H1 (cell line): ENCODE measurements around the gene ZNF609. TPM values are rescaled to one million over a fixed set of nuclear protein-coding genes. Genes with fewer than 3 reads are reported as not detected.

Experiments
- CTCF ChIA-PET: fragments of 300-600 bp; sonication (Branson Sonifier 250); formaldehyde crosslinking; loops from one replicate; lab custom pipeline; 2021; ENCODE audit not compliant: partially characterized antibody; lab: Charles Lee
- POLR2A ChIA-PET: fragments of 300-600 bp; sonication (Branson Sonifier 250); formaldehyde crosslinking; loops from one replicate; lab custom pipeline; 2021; ENCODE audit warnings: inconsistent platforms; ENCODE audit not compliant: partially characterized antibody; lab: Charles Lee
- DNase-seq, 2 experiments: peaks; one replicate each; pipeline versions ENCODE4 v3.0.0 to v3.0.0-alpha.2; 2010 to 2022; ENCODE audit warnings: low spot score in 2 of 2, low read depth in 1 of 2, mixed read lengths in 1 of 2
- FAIRE-seq: peaks from 2 replicates; lab custom pipeline; 2011; peaks lifted over from hg19 to GRCh38; lab: Jason Lieb, UNC
- H2AFZ ChIP-seq: 2 replicates; pipeline ENCODE4 v1.8.1; 2012; ENCODE audit warnings: low read length, inconsistent platforms
- H2AK5ac ChIP-seq: 2 replicates; pipeline ENCODE4 v1.6.1; 2013; ENCODE audit warnings: low read depth, low read length
- H2BK120ac ChIP-seq: replicated peaks from 2 replicates; pipeline ENCODE3; 2013; ENCODE audit warnings: low read depth, low read length, inconsistent platforms
- H2BK12ac ChIP-seq: 2 replicates; pipeline ENCODE4 v1.6.1; 2013; ENCODE audit warnings: low read depth, low read length
- H2BK15ac ChIP-seq: 2 replicates; pipeline ENCODE4 v1.6.1; 2013; ENCODE audit warnings: low read length
- H2BK20ac ChIP-seq: 2 replicates; pipeline ENCODE4 v1.6.1; 2013; ENCODE audit warnings: low read length
- H2BK5ac ChIP-seq: 2 replicates; pipeline ENCODE4 v1.6.1; 2013; ENCODE audit warnings: low read depth, low read length
- H3K14ac ChIP-seq: 2 replicates; pipeline ENCODE4 v1.6.1; 2013; ENCODE audit warnings: inconsistent platforms; ENCODE audit not compliant: insufficient read length
- H3K18ac ChIP-seq: 2 replicates; pipeline ENCODE4 v1.6.1; 2013; ENCODE audit warnings: low read length; ENCODE audit errors: extremely low read depth
- H3K23ac ChIP-seq: 2 replicates; pipeline ENCODE4 v1.6.1; 2013; ENCODE audit warnings: inconsistent platforms; ENCODE audit not compliant: insufficient read length
- H3K23me2 ChIP-seq: 2 replicates; pipeline ENCODE4 v1.6.1; 2013; ENCODE audit warnings: low read depth, low read length
- H3K27ac ChIP-seq: 2 replicates; pipeline ENCODE4 v1.6.1; 2011; ENCODE audit warnings: low read depth, low read length, inconsistent platforms
- H3K27me3 ChIP-seq, 4 experiments: replicated peaks in 1 of 4; 1 replicate in 1 of 4; 2 replicates in 3 of 4; pipeline versions ENCODE4 v1.6.1 to v1.8.1; 2011 to 2013; ENCODE audit warnings: low read length in 3 of 4, mild to moderate bottlenecking in 3 of 4, inconsistent platforms in 2 of 4, mixed read lengths in 2 of 4, moderate library complexity in 1 of 4; ENCODE audit not compliant: control insufficient read depth in 3 of 4, insufficient read depth in 3 of 4; ENCODE audit errors: extremely low read depth in 1 of 4
- H3K36me3 ChIP-seq, 4 experiments: 2 replicates each; pipeline versions ENCODE4 v1.6.1 to v1.8.1; 2011 to 2013; ENCODE audit warnings: mild to moderate bottlenecking in 4 of 4, low read length in 3 of 4, moderate library complexity in 2 of 4, control low read depth in 1 of 4, inconsistent platforms in 1 of 4; ENCODE audit not compliant: insufficient read depth in 4 of 4, control insufficient read depth in 2 of 4
- H3K4ac ChIP-seq: replicated peaks from 2 replicates; pipeline ENCODE3; 2013; ENCODE audit warnings: low read length, low read depth, mixed read lengths, inconsistent platforms; ENCODE audit not compliant: insufficient read length
- H3K4me1 ChIP-seq, 4 experiments: replicated peaks in 1 of 4; 1 replicate in 1 of 4; 2 replicates in 3 of 4; pipeline versions ENCODE4 v1.6.1 to v1.8.1; 2011 to 2013; ENCODE audit warnings: low read length in 3 of 4, inconsistent platforms in 2 of 4, mixed read lengths in 1 of 4; ENCODE audit not compliant: insufficient read depth in 4 of 4, control insufficient read depth in 3 of 4
- H3K4me2 ChIP-seq, 2 experiments: 2 replicates each; pipeline versions ENCODE4 v1.6.1 to v1.8.1; 2011 to 2013; ENCODE audit warnings: low read depth in 2 of 2, low read length in 2 of 2, control low read depth in 1 of 2, inconsistent platforms in 1 of 2, mild to moderate bottlenecking in 1 of 2; ENCODE audit not compliant: insufficient read depth in 1 of 2
- H3K4me3 ChIP-seq, 4 experiments: fragments of 200-600, 300-600 bp in 1 of 4; sonication (generic), shearing (Covaris generic), sonication (Bioruptor Twin) in 1 of 4; 2 replicates each; pipeline versions ENCODE4 v1.5.1 to v1.8.1; 2011 to 2016; ENCODE audit warnings: low read length in 4 of 4, low read depth in 3 of 4, control low read depth in 2 of 4, inconsistent platforms in 2 of 4, mild to moderate bottlenecking in 2 of 4, mixed read lengths in 1 of 4, moderate library complexity in 1 of 4; ENCODE audit not compliant: insufficient read depth in 2 of 4; ENCODE audit errors: extremely low read depth in 1 of 4
- H3K56ac ChIP-seq: replicated peaks from 2 replicates; pipeline ENCODE3; 2013; ENCODE audit warnings: low read depth, mild to moderate bottlenecking, mixed read lengths, low read length, inconsistent platforms; ENCODE audit not compliant: insufficient read length
- H3K79me1 ChIP-seq: 2 replicates; pipeline ENCODE4 v1.6.1; 2013; ENCODE audit warnings: low read depth, low read length, control low read depth
- H3K79me2 ChIP-seq, 2 experiments: 2 replicates each; pipeline versions ENCODE4 v1.6.1 to v1.8.1; 2012 to 2013; ENCODE audit warnings: low read length in 2 of 2, mild to moderate bottlenecking in 2 of 2, inconsistent platforms in 1 of 2; ENCODE audit not compliant: insufficient read depth in 2 of 2, control insufficient read depth in 1 of 2
- H3K9ac ChIP-seq, 4 experiments: replicated peaks in 1 of 4; 1 replicate in 1 of 4; 2 replicates in 3 of 4; pipeline versions ENCODE4 v1.6.1 to v1.8.1; 2011 to 2013; ENCODE audit warnings: low read depth in 3 of 4, low read length in 3 of 4, control low read depth in 2 of 4, mild to moderate bottlenecking in 2 of 4, moderate library complexity in 2 of 4, inconsistent platforms in 1 of 4; ENCODE audit errors: extremely low read depth in 1 of 4
- H3K9me3 ChIP-seq, 2 experiments: 2 replicates each; pipeline versions ENCODE4 v1.6.1 to v1.8.1; 2012 to 2013; ENCODE audit warnings: mild to moderate bottlenecking in 2 of 2, moderate library complexity in 2 of 2, control low read depth in 1 of 2, inconsistent platforms in 1 of 2, low read depth in 1 of 2, low read length in 1 of 2, mixed read lengths in 1 of 2; ENCODE audit not compliant: insufficient read depth in 2 of 2
- H4K20me1 ChIP-seq, 2 experiments: replicated peaks in 1 of 2; 2 replicates each; pipeline versions ENCODE3 to v1.8.1; 2011 to 2013; ENCODE audit warnings: inconsistent platforms in 2 of 2, low read length in 2 of 2, mild to moderate bottlenecking in 1 of 2; ENCODE audit not compliant: insufficient read depth in 2 of 2, control insufficient read depth in 1 of 2
- H4K5ac ChIP-seq: 2 replicates; pipeline ENCODE4 v1.6.1; 2013; ENCODE audit warnings: low read length, low read depth, mixed read lengths, inconsistent platforms; ENCODE audit not compliant: insufficient read length
- H4K8ac ChIP-seq: 2 replicates; pipeline ENCODE4 v1.8.0; 2013; ENCODE audit warnings: mild to moderate bottlenecking, moderate library complexity, low read length, inconsistent platforms; ENCODE audit not compliant: insufficient read depth; ENCODE audit errors: extremely low read depth
- H4K91ac ChIP-seq: replicated peaks from 2 replicates; pipeline ENCODE3; 2013; ENCODE audit warnings: low read length, mixed read lengths, inconsistent platforms; ENCODE audit not compliant: insufficient read length
- CHD2 ChIP-seq: IDR thresholded peaks from 2 replicates; pipeline ENCODE4 v1.6.1; 2012; ENCODE audit warnings: low read length, improper control_type of control experiment
- POU5F1 ChIP-seq: IDR thresholded peaks from 2 replicates; pipeline ENCODE4 v1.6.1; 2011; ENCODE audit warnings: low read depth, mild to moderate bottlenecking, low read length, moderate library complexity
- WGBS, 2 experiments: shearing (Covaris generic) in 1 of 2; methylation state at CpG; one replicate each; pipeline versions ENCODE4 v1.1.6 to v1.1.7; 2013 to 2015; ENCODE audit warnings: low lambda C conversion rate in 2 of 2, mixed read lengths in 2 of 2, inconsistent platforms in 1 of 2, low coverage in 1 of 2, missing lambda C conversion rate in 1 of 2; ENCODE audit not compliant: insufficient replicate concordance in 2 of 2, insufficient coverage in 1 of 2, insufficient read length in 1 of 2; ENCODE audit errors: extremely low coverage in 1 of 2, missing lambda C conversion rate in 1 of 2; 5-methylcytosine and 5-hydroxymethylcytosine counted together
- polyA plus RNA-seq, 7 experiments: library from polyadenylated mRNA; depleted of rRNA in 3 of 7; stranded (reverse) in 5 of 7; unstranded in 2 of 7; fragments of >200 nt in 5 of 7; fragments of 200-250 nt in 2 of 7; gene quantifications; 1 replicate in 5 of 7; 2 replicates in 1 of 7; 4 replicates in 1 of 7; pipeline versions ENCODE4 v1.2.1 to v1.2.3, GENCODE V29; 2011 to 2013; ENCODE audit warnings: missing spikeins in 2 of 7, mixed read lengths in 2 of 7
- total RNA-seq: library from RNA; stranded (reverse); fragmentation: NEBNext Ultra II Directional; extraction: Animal tissue kit (Norgen Biotek cat#: 25700); gene quantifications from 2 replicates; pipeline ENCODE4 v1.2.1, GENCODE V29; 2021

Gene ZNF609
- total and polyA plus RNA-seq, 2 of the 8 experiments (the other 6 are each of a cell fraction or from before 2014, with no cell fraction given), result 15.5 to 47.8 TPM

DNA sequence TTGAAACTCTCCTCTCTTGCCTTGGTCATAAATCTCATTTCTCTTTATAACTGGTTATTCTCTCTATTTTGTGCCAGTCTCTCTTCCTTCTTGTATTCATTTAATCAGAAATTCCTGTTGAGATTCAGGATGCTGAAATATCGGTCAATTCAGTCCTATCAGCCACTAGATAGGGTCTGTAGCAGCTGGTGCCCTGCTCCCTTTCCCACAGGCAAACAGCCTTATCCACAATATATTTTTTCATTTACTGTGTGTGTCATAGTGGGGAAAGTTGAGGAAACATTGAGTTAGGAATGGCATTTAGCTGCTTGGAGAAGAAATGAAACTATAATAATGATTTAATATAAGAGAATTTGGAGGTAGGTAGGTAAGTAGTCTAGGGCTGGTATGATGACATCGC is 168.7 kb downstream of the ZNF609 start:
- H3K79me1 ChIP-seq, result peaks cover 4% of the 10 kb centered on the region; the same call in 1 of the 2 replicates
- no peaks in the 10 kb centered on the region for H3K27me3 ChIP-seq
- H2AFZ ChIP-seq, result no peak overlapping the region
- H3K9ac ChIP-seq, result no peak overlapping the region
- no peak overlapping the region for H3K56ac ChIP-seq
- no peak overlapping the region for H3K4ac ChIP-seq
- H3K4me3 ChIP-seq, result no peak overlapping the region
- no peak overlapping the region for H3K27ac ChIP-seq
- H2BK120ac ChIP-seq, result no peak overlapping the region
- WGBS, 2 experiments, result 94% methylated on average over 2 of the region's 2 CpGs; no CpG with 5 or more reads in 1 of the 2 experiments
- H4K20me1 ChIP-seq, result no peaks in the 10 kb centered on the region
- H3K23ac ChIP-seq, result no peak overlapping the region
- H2AK5ac ChIP-seq, result no peak overlapping the region
- peaks cover 0 to 2% (median 0%) of the 10 kb centered on the region in 4 experiments; a peak in 2 of 8 replicates for H3K36me3 ChIP-seq
- no peak overlapping the region for H4K5ac ChIP-seq
- H4K91ac ChIP-seq, result no peak overlapping the region
- H3K4me2 ChIP-seq, result no peak overlapping the region
- peaks cover 0 to 2% (median 2%) of the 10 kb centered on the region in 4 experiments; a peak in 4 of 7 replicates for H3K4me1 ChIP-seq
- DNase-seq (no peak), FAIRE-seq (no peak)
- ChIA-PET CTCF (interaction anchor here (0.9 to 1.5 kb wide), 3 partner anchors 43 to 62 kb away, joined by 3 to 5 read pairs (median 4); no protein-coding TSS in a partner anchor), POLR2A (interaction anchor here (1.1 kb wide), 1 partner anchor 17 kb away, joined by 3 read pairs; no protein-coding TSS in a partner anchor)
- no peak overlapping the region for H3K14ac ChIP-seq
- H2BK12ac ChIP-seq, result no peak overlapping the region
- no peaks in the 10 kb centered on the region for H3K9me3 ChIP-seq
- no peaks in the 10 kb centered on the region for H3K23me2 ChIP-seq
- H2BK20ac ChIP-seq, result no peak overlapping the region
- peaks cover 4 to 28% of the 10 kb centered on the region in 2 experiments for H3K79me2 ChIP-seq
- H4K8ac ChIP-seq, result no peak overlapping the region
- no peak overlapping the region for H3K18ac ChIP-seq
- no peak overlapping the region for H2BK15ac ChIP-seq
- no peak overlapping the region for H2BK5ac ChIP-seq
- TF ChIP-seq POU5F1 (no peak), CHD2 (no peak)
